Subcutaneous abdominal adipose tissue (tissue), 5 donors: ENCODE data around the gene KIAA1671.
"Not testable (repeated sequence)": the region's sequence is repeated elsewhere in the genome, so short reads cannot be mapped to it uniquely, and the experiment has no call there.

ENCODE experiments used
- H3K27ac ChIP-seq: one replicate; pipeline ENCODE4 v1.7.0; 2013; ENCODE audit warnings: low read depth, mild to moderate bottlenecking, inconsistent platforms, low read length, moderate library complexity
- H3K27me3 ChIP-seq, 5 donors: one replicate each; pipeline ENCODE4 v1.7.0; 2013; ENCODE audit warnings: low read length in 5 of 5, inconsistent platforms in 1 of 5; ENCODE audit not compliant: control insufficient read depth in 5 of 5, insufficient read depth in 4 of 5
- H3K36me3 ChIP-seq, 5 donors: one replicate each; pipeline ENCODE4 v1.7.0; 2013; ENCODE audit warnings: low read length in 5 of 5; ENCODE audit not compliant: control insufficient read depth in 5 of 5, insufficient read depth in 5 of 5
- H3K4me1 ChIP-seq, 5 donors: one replicate each; pipeline ENCODE4 v1.7.0; 2013; ENCODE audit warnings: low read length in 5 of 5, mild to moderate bottlenecking in 3 of 5, moderate library complexity in 1 of 5; ENCODE audit not compliant: control insufficient read depth in 5 of 5, insufficient read depth in 5 of 5
- H3K4me3 ChIP-seq, 5 donors: one replicate each; pipeline ENCODE4 v1.7.0; 2013; ENCODE audit warnings: low read length in 5 of 5, low read depth in 1 of 5
- H3K9ac ChIP-seq, 5 donors: one replicate each; pipeline ENCODE4 v1.7.0; 2013; ENCODE audit warnings: low read length in 5 of 5, mild to moderate bottlenecking in 4 of 5, moderate library complexity in 3 of 5
- H3K9me3 ChIP-seq, 5 donors: one replicate each; pipeline ENCODE4 v1.7.0; 2013; ENCODE audit warnings: low read length in 5 of 5; ENCODE audit not compliant: control insufficient read depth in 5 of 5
- donor health status: healthy.
- donor health status: healthy.
- donor health status: healthy.
- donor health status: healthy.
- donor health status: healthy.

Gene KIAA1671

GRCh38 chr22:25221790-25222189 is 269.3 kb downstream of the KIAA1671 start:
- Histone ChIP-seq H3K27me3 (peaks cover 4 to 20% (median 15%) of the 10 kb centered on the region in 5 donors), H3K9me3 (no peaks in the 10 kb centered on the region), H3K9ac (no peak overlapping the region), H3K4me3 (no peak overlapping the region), H3K4me1 (no peaks in the 10 kb centered on the region), H3K27ac (no peak overlapping the region), H3K36me3 (no peaks in the 10 kb centered on the region)

GRCh38 chr22:25223269-25223850 is 270.8 kb downstream of the KIAA1671 start:
- peaks cover 4 to 20% (median 15%) of the 10 kb centered on the region in 5 donors for H3K27me3 ChIP-seq
- no peaks in the 10 kb centered on the region for H3K36me3 ChIP-seq
- no peak overlapping the region for H3K27ac ChIP-seq
- no peaks in the 10 kb centered on the region for H3K9me3 ChIP-seq
- no peaks in the 10 kb centered on the region for H3K4me1 ChIP-seq
- H3K9ac ChIP-seq: no peak overlapping the region
- H3K4me3 ChIP-seq: no peak overlapping the region

- Histone ChIP-seq H3K36me3 (no peaks in the 10 kb centered on the region), H3K27me3 (peaks cover 2 to 15% (median 4%) of the 10 kb centered on the region in 5 donors), H3K27ac (no peak overlapping the region), H3K9ac (no peak overlapping the region), H3K4me3 (no peak overlapping the region), H3K9me3 (no peaks in the 10 kb centered on the region), H3K4me1 (no peaks in the 10 kb centered on the region)
Measured at GRCh38 chr22:25228822-25229221, 276.3 kb downstream of the KIAA1671 start.

- not testable (repeated sequence) for H3K36me3 ChIP-seq, H3K4me3 ChIP-seq, H3K9me3 ChIP-seq, H3K9ac ChIP-seq, H3K27me3 ChIP-seq, H3K27ac ChIP-seq, H3K4me1 ChIP-seq
Measured at GRCh38 chr22:25230760-25231159, 278.2 kb downstream of the KIAA1671 start.

- no peak overlapping the region for H3K27ac ChIP-seq
- H3K9ac ChIP-seq: no peak overlapping the region
- H3K27me3 ChIP-seq: peaks cover 2 to 14% (median 10%) of the 10 kb centered on the region in 5 donors
- H3K9me3 ChIP-seq: no peaks in the 10 kb centered on the region
- peaks cover 0 to 6% (median 5%) of the 10 kb centered on the region in 5 donors for H3K4me1 ChIP-seq
- H3K4me3 ChIP-seq: no peak overlapping the region
- no peaks in the 10 kb centered on the region for H3K36me3 ChIP-seq
Measured at GRCh38 chr22:25232301-25232700, 279.8 kb downstream of the KIAA1671 start.

- H3K4me3 ChIP-seq, H3K9me3 ChIP-seq, H3K9ac ChIP-seq, H3K27ac ChIP-seq, H3K4me1 ChIP-seq, H3K36me3 ChIP-seq: not testable (repeated sequence)
- peaks cover 6 to 18% (median 11%) of the 10 kb centered on the region in 5 donors for H3K27me3 ChIP-seq
Measured at GRCh38 chr22:25233706-25234105, 281.2 kb downstream of the KIAA1671 start.

DNA sequence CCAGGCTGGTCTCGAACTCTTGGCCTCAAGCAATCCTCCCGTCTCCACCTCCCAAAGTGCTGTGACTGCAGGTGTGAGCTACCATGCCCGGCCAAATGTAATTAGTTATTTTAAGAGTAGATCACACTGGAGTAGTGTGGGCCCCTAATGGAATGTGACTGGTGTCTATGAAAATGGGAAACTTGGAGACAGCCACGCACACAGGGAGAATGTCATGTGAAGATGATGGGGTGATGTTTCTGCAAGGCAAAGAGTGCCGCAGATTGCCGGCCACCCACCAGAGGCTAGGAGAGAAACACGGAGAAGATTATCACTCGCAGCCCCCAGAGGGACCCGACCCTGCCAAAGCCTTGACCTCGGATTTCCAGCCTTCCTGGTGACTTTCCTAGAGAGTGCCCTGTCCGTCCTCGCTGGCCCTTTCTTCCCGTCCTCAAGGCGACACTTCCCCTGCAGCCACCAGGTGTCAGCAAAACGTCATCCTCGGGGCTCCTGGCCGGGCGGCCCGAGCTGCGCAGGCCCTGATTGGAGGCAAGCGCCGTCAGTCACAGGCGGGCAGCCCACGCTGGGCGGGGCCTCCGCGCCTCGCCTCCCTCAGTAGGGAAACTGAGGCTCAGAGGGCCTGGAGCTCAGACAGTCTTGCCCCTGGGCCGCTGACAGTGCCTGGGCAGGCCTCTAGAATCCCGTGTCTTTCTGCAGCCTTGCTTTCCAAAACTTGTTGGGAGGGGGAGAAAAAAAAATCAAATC is 283.2 kb downstream of the KIAA1671 start:
- Histone ChIP-seq H3K36me3 (no peaks in the 10 kb centered on the region), H3K27me3 (peaks cover 6 to 18% (median 11%) of the 10 kb centered on the region in 5 donors), H3K4me3 (peak overlapping the region in 1 of 5 donors; percentile 17)

GRCh38 chr22:25236417-25236816 is 283.9 kb downstream of the KIAA1671 start:
- H3K9me3 ChIP-seq: no peaks in the 10 kb centered on the region
- H3K4me3 ChIP-seq: no peak overlapping the region
- peaks cover 0 to 6% (median 5%) of the 10 kb centered on the region in 5 donors for H3K4me1 ChIP-seq
- H3K27me3 ChIP-seq: peaks cover 6 to 17% (median 11%) of the 10 kb centered on the region in 5 donors
- no peak overlapping the region for H3K9ac ChIP-seq
- H3K36me3 ChIP-seq: no peaks in the 10 kb centered on the region
- no peak overlapping the region for H3K27ac ChIP-seq

More for the DNA sequence above, 283.2 kb downstream of the KIAA1671 start:
- H3K9ac ChIP-seq: no peak overlapping the region
- no peak overlapping the region for H3K27ac ChIP-seq
- peaks cover 0 to 6% (median 5%) of the 10 kb centered on the region in 5 donors for H3K4me1 ChIP-seq
- no peaks in the 10 kb centered on the region for H3K9me3 ChIP-seq

GRCh38 chr22:25237503-25237902 is 285.0 kb downstream of the KIAA1671 start:
- Histone ChIP-seq H3K27ac (no peak overlapping the region), H3K9me3 (no peaks in the 10 kb centered on the region), H3K36me3 (no peaks in the 10 kb centered on the region), H3K4me3 (no peak overlapping the region), H3K9ac (no peak overlapping the region), H3K27me3 (peaks cover 6 to 17% (median 11%) of the 10 kb centered on the region in 5 donors), H3K4me1 (peaks cover 0 to 6% (median 5%) of the 10 kb centered on the region in 5 donors)

DNA sequence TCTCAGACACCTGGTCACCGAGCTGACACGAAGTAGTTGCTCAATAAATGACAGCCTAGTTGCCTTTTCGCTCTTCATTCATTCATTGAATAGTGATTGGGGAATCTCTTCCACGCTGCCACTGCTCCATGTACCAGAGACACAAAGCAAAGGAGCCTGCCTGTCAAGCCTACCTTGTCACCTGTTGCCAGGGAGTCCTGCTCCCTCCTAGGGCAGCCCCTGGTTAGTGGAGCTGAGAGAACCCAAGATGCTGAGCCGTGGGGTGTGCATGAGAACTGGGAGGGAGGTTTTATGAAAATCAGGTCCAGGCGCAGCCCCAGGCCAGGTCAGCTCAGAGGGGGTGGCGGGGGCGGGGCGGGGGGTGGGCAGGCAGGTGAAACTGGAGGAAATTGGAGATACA is 285.5 kb downstream of the KIAA1671 start:
- H3K36me3 ChIP-seq: not testable (repeated sequence)

More for the DNA sequence above, 285.5 kb downstream of the KIAA1671 start:
- not testable (repeated sequence) for H3K4me1 ChIP-seq, H3K4me3 ChIP-seq, H3K9me3 ChIP-seq, H3K9ac ChIP-seq, H3K27ac ChIP-seq
- H3K27me3 ChIP-seq: peaks cover 6 to 17% (median 11%) of the 10 kb centered on the region in 5 donors
